DND-41 (cell line): ENCODE data around the gene LSP1.

Source experiments
- ATAC-seq: fragments of 200-7000 bp; cut with Tn5 transposase; 3 replicates; pipeline ENCODE4 v1.9.1; 2021; ENCODE audit warnings: low read depth; ENCODE audit not compliant: insufficient read depth
- DNase-seq: peaks from one replicate; pipeline ENCODE4 v3.0.0-alpha.2; 2020
- H2AFZ ChIP-seq: 2 replicates; pipeline ENCODE4 v1.6.0; 2012; ENCODE audit warnings: low read depth, low read length
- H3K27ac ChIP-seq: 2 replicates; pipeline ENCODE4 v1.5.1; 2012; ENCODE audit warnings: low read length, inconsistent platforms
- H3K27me3 ChIP-seq: fragments of 200-600 bp; sonication (generic); 2 replicates; pipeline ENCODE4 v1.6.0; 2012; ENCODE audit warnings: low read length, mild to moderate bottlenecking, inconsistent platforms; ENCODE audit not compliant: insufficient read depth, poor library complexity
- H3K36me3 ChIP-seq: 2 replicates; pipeline ENCODE4 v1.5.1; 2012; ENCODE audit warnings: low read length, inconsistent platforms; ENCODE audit not compliant: insufficient read depth
- H3K4me1 ChIP-seq: 2 replicates; pipeline ENCODE4 v1.5.1; 2012; ENCODE audit warnings: mild to moderate bottlenecking, low read length; ENCODE audit not compliant: insufficient read depth
- H3K4me2 ChIP-seq: 2 replicates; pipeline ENCODE4 v1.6.0; 2012; ENCODE audit warnings: mild to moderate bottlenecking, moderate library complexity, low read length, inconsistent platforms; ENCODE audit not compliant: insufficient read depth
- H3K4me3 ChIP-seq, 2 experiments: fragments of 200-600 bp in 1 of 2; shearing (Covaris generic) in 1 of 2; 2 replicates each; pipeline ENCODE4 v1.5.1; 2012 to 2016; ENCODE audit warnings: inconsistent platforms in 2 of 2, low read length in 2 of 2, mild to moderate bottlenecking in 2 of 2, low read depth in 1 of 2, moderate library complexity in 1 of 2
- H3K79me2 ChIP-seq: 2 replicates; pipeline ENCODE4 v1.6.0; 2012; ENCODE audit warnings: low read length, inconsistent platforms; ENCODE audit not compliant: insufficient read depth
- H3K9ac ChIP-seq: 2 replicates; pipeline ENCODE4 v1.6.0; 2012; ENCODE audit warnings: low read depth, mild to moderate bottlenecking, inconsistent platforms, low read length, moderate library complexity
- H3K9me3 ChIP-seq: 2 replicates; pipeline ENCODE4 v1.5.1; 2012; ENCODE audit warnings: low read length, moderate library complexity, mild to moderate bottlenecking, inconsistent platforms; ENCODE audit not compliant: insufficient read depth, severe bottlenecking
- H4K20me1 ChIP-seq: 2 replicates; pipeline ENCODE4 v1.6.0; 2012; ENCODE audit warnings: low read length; ENCODE audit not compliant: insufficient read depth
- CTCF ChIP-seq: IDR thresholded peaks from 2 replicates; pipeline ENCODE4 v1.5.1; 2012; ENCODE audit warnings: borderline replicate concordance, low read length, moderate library complexity, mild to moderate bottlenecking; ENCODE audit not compliant: poor library complexity, severe bottlenecking; ENCODE audit errors: extremely low read depth
- EZH2 ChIP-seq: IDR thresholded peaks from 3 replicates; pipeline ENCODE4 v1.6.1; 2012; ENCODE audit warnings: borderline replicate concordance, low read depth, mild to moderate bottlenecking, moderate library complexity, low read length, inconsistent platforms; ENCODE audit not compliant: severe bottlenecking

Gene LSP1

GRCh38 chr11:1880746-1881441 lies 28.0 kb downstream of the LSP1 start:
- DNase-seq = no peak
- no peak overlapping the region for H3K9ac ChIP-seq
- no peak overlapping the region for H2AFZ ChIP-seq

DNA sequence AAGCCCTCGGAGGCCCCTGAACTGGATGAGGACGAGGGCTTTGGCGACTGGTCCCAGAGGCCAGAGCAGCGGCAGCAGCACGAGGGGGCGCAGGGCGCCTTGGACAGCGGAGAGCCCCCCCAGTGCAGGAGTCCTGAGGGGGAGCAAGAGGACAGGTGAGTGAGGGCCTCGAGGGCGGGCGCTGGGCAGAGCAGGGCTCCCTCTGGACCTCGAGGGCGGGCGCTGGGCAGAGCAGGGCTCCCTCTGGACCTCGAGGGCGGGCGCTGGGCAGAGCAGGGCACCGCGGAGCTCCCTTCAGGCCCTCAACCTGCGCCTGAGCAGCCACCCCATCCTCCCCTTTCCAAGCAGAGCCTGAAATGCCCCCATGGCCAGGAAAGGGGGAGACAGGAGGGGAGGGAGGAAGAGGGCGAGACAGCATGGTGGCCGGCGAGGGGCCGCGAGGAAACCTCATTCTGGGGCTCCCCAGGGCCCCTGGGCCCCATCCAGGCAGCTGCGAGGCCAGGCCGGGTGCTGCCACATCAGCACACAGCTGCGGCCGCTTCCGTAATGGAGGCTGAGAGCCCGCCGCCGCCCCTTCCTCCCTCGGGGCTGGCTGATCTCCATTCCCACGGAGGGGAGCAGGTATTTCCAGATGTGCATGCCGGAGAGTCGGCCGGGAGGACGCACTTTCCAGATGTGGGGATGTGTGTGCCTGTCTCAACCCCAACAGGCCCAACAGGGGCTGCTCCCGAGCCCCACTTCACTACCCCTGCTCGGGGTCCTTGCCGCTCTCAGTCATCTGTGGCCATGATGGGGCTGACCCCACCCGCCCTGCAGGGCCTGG lies 28.8 kb downstream of the LSP1 start:
- no peaks in the 10 kb centered on the region for H4K20me1 ChIP-seq
- no peak overlapping the region for H3K4me2 ChIP-seq
- no peak overlapping the region for H2AFZ ChIP-seq
- H3K9ac ChIP-seq = no peak overlapping the region
- no peak for TF ChIP-seq EZH2
- TF ChIP-seq CTCF = no peak
- no peak overlapping the region for H3K27ac ChIP-seq
- no peaks in the 10 kb centered on the region for H3K4me1 ChIP-seq
- no peak overlapping the region for H3K4me3 ChIP-seq
- no peak for DNase-seq
- peak; percentile 11; the same call in 2 of the 3 replicates for ATAC-seq
- H3K36me3 ChIP-seq = no peaks in the 10 kb centered on the region
- H3K27me3 ChIP-seq = no peaks in the 10 kb centered on the region
- H3K9me3 ChIP-seq = no peaks in the 10 kb centered on the region
- no peaks in the 10 kb centered on the region for H3K79me2 ChIP-seq

More at GRCh38 chr11:1880746-1881441, 28.0 kb downstream of the LSP1 start:
- Histone ChIP-seq H3K79me2 (no peaks in the 10 kb centered on the region), H3K4me1 (no peaks in the 10 kb centered on the region), H4K20me1 (no peaks in the 10 kb centered on the region), H3K36me3 (no peaks in the 10 kb centered on the region), H3K27ac (no peak overlapping the region), H3K4me3 (no peak overlapping the region), H3K4me2 (no peak overlapping the region), H3K27me3 (no peaks in the 10 kb centered on the region), H3K9me3 (no peaks in the 10 kb centered on the region)
- TF ChIP-seq CTCF (no peak), EZH2 (no peak)
- no peak for ATAC-seq

- Histone ChIP-seq H3K4me2 (no peak overlapping the region), H3K4me1 (no peaks in the 10 kb centered on the region), H2AFZ (no peak overlapping the region), H3K36me3 (no peaks in the 10 kb centered on the region), H4K20me1 (no peaks in the 10 kb centered on the region), H3K27ac (no peak overlapping the region), H3K9me3 (no peaks in the 10 kb centered on the region), H3K4me3 (no peak overlapping the region), H3K27me3 (no peaks in the 10 kb centered on the region), H3K9ac (no peak overlapping the region), H3K79me2 (no peaks in the 10 kb centered on the region)
- DNase-seq (peak; percentile 82), ATAC-seq (peak; percentile 98)
- TF ChIP-seq EZH2 (no peak), CTCF (peak; percentile 95)
Observed at GRCh38 chr11:1882265-1883238, 29.7 kb downstream of the LSP1 start.
